Left ventricle myocardium inferior (tissue), 1 donor: ENCODE results near the gene ANKUB1. TPM values are rescaled to one million over a fixed set of nuclear protein-coding genes. Genes with fewer than 3 reads are reported as not detected.

Experiments used
- DNase-seq: peaks from one replicate; pipeline ENCODE4 v3.0.0-alpha.2; 2020
- H3K27ac ChIP-seq: fragments of 200-600 bp; replicated peaks from 2 replicates; pipeline ENCODE4 v1.8.0; 2021
- H3K27me3 ChIP-seq: fragments of 200-600 bp; 2 replicates; pipeline ENCODE4 v1.8.0; 2021; ENCODE audit warnings: low read depth
- H3K36me3 ChIP-seq: fragments of 200-600 bp; 2 replicates; pipeline ENCODE4 v1.8.0; 2021
- H3K4me1 ChIP-seq: fragments of 200-600 bp; 2 replicates; pipeline ENCODE4 v1.8.0; 2021
- H3K4me3 ChIP-seq: fragments of 200-600 bp; 2 replicates; pipeline ENCODE4 v1.8.0; 2021; ENCODE audit warnings: mild to moderate bottlenecking, moderate library complexity
- H3K9me3 ChIP-seq: fragments of 200-600 bp; replicated peaks from 2 replicates; pipeline ENCODE4 v1.8.0; 2021
- intact Hi-C: fragments of 100-400 bp; cut with micrococcal nuclease; formaldehyde crosslinking; loops from one replicate; pipeline ENCODE4 v1.11.0; 2022
- total RNA-seq: library from RNA; stranded (reverse); fragmentation: NEBNext Ultra II Directional; extraction: Animal tissue kit (Norgen Biotek cat#: 25700); gene quantifications from one replicate; pipeline ENCODE4 v1.2.1, GENCODE V29; 2021
- TF ChIP-seq, protein P1 (sequence below): fragments of 200-600 bp; IDR thresholded peaks from 2 replicates; pipeline ENCODE4 v1.8.0; 2021; ENCODE audit warnings: antibody characterized with exemption, mild to moderate bottlenecking, borderline replicate concordance
- donor health status: DM: no; HTN: yes; CAD: no; lungs with severe emphysema.

Gene ANKUB1
- total RNA-seq, 1 donor from 2014 or later, result not detected

DNA sequence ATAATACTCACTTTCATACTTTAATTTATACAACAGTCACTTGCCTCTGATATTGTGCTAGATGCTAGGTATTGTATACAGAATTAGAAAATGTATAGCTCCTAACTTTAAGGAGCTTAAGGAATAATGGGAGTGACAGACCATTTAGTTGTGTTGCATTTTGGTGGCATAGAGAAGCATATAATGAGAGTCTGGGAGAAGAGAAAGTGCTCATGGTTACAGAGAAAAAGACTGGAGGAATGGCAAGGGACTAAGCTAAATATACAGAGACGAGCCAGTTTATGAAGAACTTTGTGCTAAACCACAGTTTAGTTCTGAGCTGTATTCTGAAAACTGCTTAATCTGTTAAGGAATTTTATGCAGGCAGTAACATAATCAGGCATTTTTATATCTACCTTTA lies 27.1 kb upstream of the ANKUB1 start:
- no peak overlapping the region for H3K4me3 ChIP-seq
- H3K9me3 ChIP-seq, result peaks cover 13% of the 10 kb centered on the region
- TF ChIP-seq, protein P1, sequence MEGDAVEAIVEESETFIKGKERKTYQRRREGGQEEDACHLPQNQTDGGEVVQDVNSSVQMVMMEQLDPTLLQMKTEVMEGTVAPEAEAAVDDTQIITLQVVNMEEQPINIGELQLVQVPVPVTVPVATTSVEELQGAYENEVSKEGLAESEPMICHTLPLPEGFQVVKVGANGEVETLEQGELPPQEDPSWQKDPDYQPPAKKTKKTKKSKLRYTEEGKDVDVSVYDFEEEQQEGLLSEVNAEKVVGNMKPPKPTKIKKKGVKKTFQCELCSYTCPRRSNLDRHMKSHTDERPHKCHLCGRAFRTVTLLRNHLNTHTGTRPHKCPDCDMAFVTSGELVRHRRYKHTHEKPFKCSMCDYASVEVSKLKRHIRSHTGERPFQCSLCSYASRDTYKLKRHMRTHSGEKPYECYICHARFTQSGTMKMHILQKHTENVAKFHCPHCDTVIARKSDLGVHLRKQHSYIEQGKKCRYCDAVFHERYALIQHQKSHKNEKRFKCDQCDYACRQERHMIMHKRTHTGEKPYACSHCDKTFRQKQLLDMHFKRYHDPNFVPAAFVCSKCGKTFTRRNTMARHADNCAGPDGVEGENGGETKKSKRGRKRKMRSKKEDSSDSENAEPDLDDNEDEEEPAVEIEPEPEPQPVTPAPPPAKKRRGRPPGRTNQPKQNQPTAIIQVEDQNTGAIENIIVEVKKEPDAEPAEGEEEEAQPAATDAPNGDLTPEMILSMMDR, result no peak
- no peaks in the 10 kb centered on the region for H3K27me3 ChIP-seq
- no peak for DNase-seq
- no peak overlapping the region for H3K27ac ChIP-seq
- intact Hi-C loops, result no loop called here
- H3K36me3 ChIP-seq, result no peaks in the 10 kb centered on the region
- H3K4me1 ChIP-seq, result peaks cover 34% of the 10 kb centered on the region

DNA sequence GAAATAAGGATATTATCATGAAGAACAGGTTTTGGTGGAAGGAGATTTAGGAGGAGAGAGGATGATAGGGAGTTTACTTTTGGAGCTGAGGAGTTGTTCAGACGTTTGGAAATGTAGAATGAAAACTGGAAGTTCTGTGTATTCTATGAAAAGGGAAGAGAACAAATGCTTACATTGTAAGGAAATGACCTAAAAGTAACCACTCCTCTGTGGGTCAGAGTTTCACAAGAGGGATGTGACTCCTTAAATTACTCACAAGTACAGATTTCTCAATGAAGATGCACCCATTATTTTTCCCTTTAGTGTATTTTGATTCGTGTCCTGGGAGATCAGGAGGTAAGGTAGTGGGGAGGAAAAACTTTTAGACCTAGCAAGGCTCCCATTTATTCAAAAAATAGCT lies 24.6 kb upstream of the ANKUB1 start:
- intact Hi-C loops, result no loop called here
- no peaks in the 10 kb centered on the region for H3K36me3 ChIP-seq
- H3K27me3 ChIP-seq, result no peaks in the 10 kb centered on the region
- peaks cover 57% of the 10 kb centered on the region for H3K4me1 ChIP-seq
- H3K4me3 ChIP-seq, result no peak overlapping the region
- no peak for DNase-seq
- TF ChIP-seq, protein P1, result no peak
- H3K27ac ChIP-seq, result peak overlapping the region; percentile 42
- H3K9me3 ChIP-seq, result peaks cover 4% of the 10 kb centered on the region

DNA sequence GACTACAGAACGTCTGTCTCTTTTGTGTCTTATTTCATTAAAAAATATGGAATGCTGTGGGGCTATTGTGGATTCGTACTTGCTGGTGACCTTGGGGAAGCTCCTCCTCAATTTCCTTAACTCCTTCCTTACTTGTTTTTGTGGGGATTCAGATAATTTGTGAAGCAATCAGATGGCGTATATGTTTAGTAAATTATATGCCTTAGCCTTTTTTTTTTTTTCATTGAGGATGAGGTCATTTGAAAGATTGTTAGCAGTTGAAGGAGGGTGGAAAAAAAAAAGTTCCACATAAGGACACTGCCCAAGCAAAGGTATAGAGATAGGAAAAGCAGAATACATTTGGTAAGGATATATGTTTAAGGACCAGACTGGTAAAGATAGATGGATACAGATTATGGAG lies 24.0 kb upstream of the ANKUB1 start:
- H3K27me3 ChIP-seq, result no peaks in the 10 kb centered on the region
- TF ChIP-seq, protein P1, result no peak
- H3K36me3 ChIP-seq, result no peaks in the 10 kb centered on the region
- no peak for DNase-seq
- H3K9me3 ChIP-seq, result no peaks in the 10 kb centered on the region
- peak overlapping the region; percentile 88 for H3K4me3 ChIP-seq
- intact Hi-C loops, result no loop called here
- peaks cover 59% of the 10 kb centered on the region for H3K4me1 ChIP-seq
- H3K27ac ChIP-seq, result peak overlapping the region; percentile 42

DNA sequence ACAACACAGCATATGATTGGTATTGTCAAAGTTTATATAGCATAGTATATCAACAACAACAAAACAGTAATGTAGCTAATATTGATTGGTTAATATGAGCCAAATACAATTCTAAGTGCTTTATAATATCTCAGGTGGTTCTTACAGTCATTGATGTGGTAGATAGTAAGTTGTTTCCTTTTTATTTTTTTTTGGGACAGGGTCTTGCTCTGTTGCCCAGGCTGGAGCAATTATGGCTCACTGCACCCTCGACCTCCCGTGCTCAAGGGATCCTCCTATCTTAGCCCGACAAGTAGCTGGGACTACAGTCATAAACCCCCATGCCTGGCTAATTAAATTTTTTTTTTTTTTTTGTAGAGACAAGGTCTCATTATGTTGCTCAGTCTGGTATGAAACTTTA lies 23.4 kb upstream of the ANKUB1 start:
- Histone ChIP-seq H3K27ac (peak overlapping the region; percentile 31), H3K36me3 (no peaks in the 10 kb centered on the region), H3K4me3 (peak overlapping the region; percentile 88), H3K4me1 (peaks cover 59% of the 10 kb centered on the region), H3K9me3 (no peaks in the 10 kb centered on the region), H3K27me3 (no peaks in the 10 kb centered on the region)
- no peak for DNase-seq
- TF ChIP-seq, protein P1, result no peak
- intact Hi-C loops, result no loop called here

DNA sequence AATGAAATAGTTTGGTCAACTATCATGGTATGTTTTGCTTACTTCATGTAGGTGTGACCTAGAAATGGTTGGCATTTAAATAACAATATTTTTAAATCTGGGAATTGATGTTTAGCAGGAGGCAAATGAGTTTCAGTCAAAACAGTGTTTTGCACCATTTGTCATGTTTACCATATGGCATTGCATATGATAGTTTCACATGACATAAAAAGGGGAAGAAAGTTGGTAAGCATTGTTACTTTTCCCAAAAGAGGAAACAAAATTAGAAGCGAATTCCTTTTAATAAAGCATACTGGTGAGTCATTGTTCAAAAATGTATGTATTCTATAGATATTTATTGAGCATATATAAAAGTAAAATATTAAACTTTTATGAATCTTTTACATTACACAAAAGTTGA lies 23.0 kb upstream of the ANKUB1 start:
- intact Hi-C loops, result no loop called here
- TF ChIP-seq, protein P1, result no peak
- Histone ChIP-seq H3K4me1 (peaks cover 59% of the 10 kb centered on the region), H3K36me3 (no peaks in the 10 kb centered on the region), H3K27me3 (no peaks in the 10 kb centered on the region), H3K9me3 (no peaks in the 10 kb centered on the region), H3K4me3 (peak overlapping the region; percentile 88), H3K27ac (peak overlapping the region; percentile 100)
- no peak for DNase-seq
